NCI-H2081 (cell line): ENCODE results near the gene LRBA.
A peak's percentile ranks its signal among the peaks of the same experiment; 100 is the strongest.

ENCODE experiments used
- DNase-seq, 2 experiments: peaks; one replicate each; lab custom pipeline; 2025; lab: John Stamatoyannopoulos, UW

LRBA gene

GRCh38 chr4:150805183-150806025 is 209.7 kb downstream of the LRBA start:
- DNase-seq: no peak

GRCh38 chr4:150801833-150802232 is 213.3 kb downstream of the LRBA start:
- DNase-seq: no peak

GRCh38 chr4:150799207-150799606 is 215.9 kb downstream of the LRBA start:
- DNase-seq: no peak

- DNase-seq: no peak
These were observed 220.4 kb downstream of the LRBA start for GRCh38 chr4:150794706-150795105.

GRCh38 chr4:150789864-150790263 is 225.2 kb downstream of the LRBA start:
- DNase-seq: no peak

GRCh38 chr4:150784939-150785338 is 230.1 kb downstream of the LRBA start:
- DNase-seq: no peak

- no peak for DNase-seq
These were observed 230.8 kb downstream of the LRBA start for GRCh38 chr4:150784305-150784704.

GRCh38 chr4:150782921-150783320 is 232.2 kb downstream of the LRBA start:
- no peak for DNase-seq

- DNase-seq: peak in 1 of 2 experiments; percentile 2
These were observed 232.8 kb downstream of the LRBA start for GRCh38 chr4:150782311-150782710.

GRCh38 chr4:150781191-150781590 is 233.9 kb downstream of the LRBA start:
- DNase-seq: no peak

- no peak for DNase-seq
These were observed 235.4 kb downstream of the LRBA start for GRCh38 chr4:150779707-150780106.

- no peak for DNase-seq
These were observed 241.2 kb downstream of the LRBA start for GRCh38 chr4:150773729-150774449.

GRCh38 chr4:150773032-150773431 is 242.1 kb downstream of the LRBA start:
- DNase-seq: no peak

GRCh38 chr4:150771382-150771781 is 243.7 kb downstream of the LRBA start:
- no peak for DNase-seq

GRCh38 chr4:150769845-150770244 is 245.2 kb downstream of the LRBA start:
- no peak for DNase-seq

GRCh38 chr4:150769248-150769647 is 245.8 kb downstream of the LRBA start:
- DNase-seq: no peak

- no peak for DNase-seq
These were observed 246.6 kb downstream of the LRBA start for GRCh38 chr4:150768497-150768896.

GRCh38 chr4:150765216-150765615 is 249.9 kb downstream of the LRBA start:
- no peak for DNase-seq

- DNase-seq: no peak
These were observed 263.4 kb downstream of the LRBA start for GRCh38 chr4:150751648-150752047.

GRCh38 chr4:150750824-150751223 is 264.3 kb downstream of the LRBA start:
- DNase-seq: no peak

GRCh38 chr4:150746156-150746555 is 268.9 kb downstream of the LRBA start:
- no peak for DNase-seq

- no peak for DNase-seq
These were observed 270.5 kb downstream of the LRBA start for GRCh38 chr4:150744570-150744969.
